Measurements from ENCODE around the gene DOCK7.

DOCK7 gene

DNA sequence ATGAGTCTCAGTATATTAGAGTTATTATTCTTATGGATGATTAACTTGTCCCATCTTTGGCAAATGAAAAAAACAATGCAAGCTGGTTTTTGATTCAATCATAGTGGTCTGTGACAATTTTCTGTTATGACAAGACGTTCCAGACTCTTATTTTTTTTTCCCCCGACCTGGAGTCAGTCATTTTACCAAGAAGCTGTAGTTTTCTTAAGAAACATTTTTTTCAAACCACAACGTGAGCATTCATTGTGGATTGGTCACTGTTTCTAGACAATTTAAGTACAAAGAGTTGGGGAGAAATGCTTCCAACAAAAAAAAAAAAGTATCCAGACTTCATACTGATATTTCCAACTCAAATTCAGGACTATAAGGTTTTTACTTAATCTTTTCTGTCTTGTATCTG is 98.9 kb downstream of the DOCK7 start:
- Histone ChIP-seq H3K9me2 (replicated peaks; ENCODE audit: insufficient read depth, low read length) (no peaks in the 10 kb centered on the region), H3K36me3 (ENCODE audit: low read length) (no peaks in the 10 kb centered on the region), H4K20me1 (ENCODE audit: low read depth, low read length) (no peaks in the 10 kb centered on the region), H3K79me2 (ENCODE audit: insufficient read depth, low read length) (no peaks in the 10 kb centered on the region), H3K4me2 (ENCODE audit: low read depth, low read length, poor library complexity, severe bottlenecking) (no peak overlapping the region), H3K27ac (ENCODE audit: low read depth, low read length) (no peak overlapping the region), H3K4me3 (ENCODE audit: insufficient read depth, low read length, poor library complexity, severe bottlenecking) (no peak overlapping the region), H3K9ac (ENCODE audit: low read length) (no peak overlapping the region), H3K9me3 (ENCODE audit: insufficient read depth, low read length) (no peaks in the 10 kb centered on the region), H3K27me3 (ENCODE audit: low read length) (no peaks in the 10 kb centered on the region), H3F3A (ENCODE audit: insufficient read depth) (no peaks in the 10 kb centered on the region), H2AFZ (ENCODE audit: low read depth, low read length, severe bottlenecking) (no peak overlapping the region)
- no peak for TF ChIP-seq EZH2phosphoT487 (conservative IDR thresholded peaks at IDR 0.05; ENCODE audit: low read length)
- TF ChIP-seq, protein P1, sequence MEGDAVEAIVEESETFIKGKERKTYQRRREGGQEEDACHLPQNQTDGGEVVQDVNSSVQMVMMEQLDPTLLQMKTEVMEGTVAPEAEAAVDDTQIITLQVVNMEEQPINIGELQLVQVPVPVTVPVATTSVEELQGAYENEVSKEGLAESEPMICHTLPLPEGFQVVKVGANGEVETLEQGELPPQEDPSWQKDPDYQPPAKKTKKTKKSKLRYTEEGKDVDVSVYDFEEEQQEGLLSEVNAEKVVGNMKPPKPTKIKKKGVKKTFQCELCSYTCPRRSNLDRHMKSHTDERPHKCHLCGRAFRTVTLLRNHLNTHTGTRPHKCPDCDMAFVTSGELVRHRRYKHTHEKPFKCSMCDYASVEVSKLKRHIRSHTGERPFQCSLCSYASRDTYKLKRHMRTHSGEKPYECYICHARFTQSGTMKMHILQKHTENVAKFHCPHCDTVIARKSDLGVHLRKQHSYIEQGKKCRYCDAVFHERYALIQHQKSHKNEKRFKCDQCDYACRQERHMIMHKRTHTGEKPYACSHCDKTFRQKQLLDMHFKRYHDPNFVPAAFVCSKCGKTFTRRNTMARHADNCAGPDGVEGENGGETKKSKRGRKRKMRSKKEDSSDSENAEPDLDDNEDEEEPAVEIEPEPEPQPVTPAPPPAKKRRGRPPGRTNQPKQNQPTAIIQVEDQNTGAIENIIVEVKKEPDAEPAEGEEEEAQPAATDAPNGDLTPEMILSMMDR (IDR thresholded peaks at IDR 0.05; ENCODE audit: insufficient read depth, low read length, poor library complexity, severe bottlenecking), result no peak

DNA sequence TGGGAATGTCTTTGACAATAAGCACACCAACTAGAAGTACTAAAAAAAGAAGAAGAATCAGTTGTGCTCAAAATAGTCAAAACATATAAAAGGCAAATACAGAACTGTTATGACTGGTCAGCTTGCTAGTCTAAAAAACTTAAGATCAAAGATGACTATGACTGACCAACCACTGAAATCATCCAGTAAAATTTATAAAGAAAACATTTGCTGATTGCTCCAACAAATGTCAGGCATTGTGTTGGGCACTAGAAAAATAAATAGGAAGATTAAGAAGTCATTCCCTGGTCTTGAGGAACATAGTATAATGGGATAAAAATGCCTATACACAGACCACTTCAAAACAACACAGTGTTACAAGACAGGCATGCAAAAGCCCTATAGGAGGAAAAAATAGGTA is 100.2 kb downstream of the DOCK7 start:
- no peak overlapping the region for H3K9ac ChIP-seq (ENCODE audit: low read length)
- no peak for TF ChIP-seq EZH2phosphoT487 (conservative IDR thresholded peaks at IDR 0.05; ENCODE audit: low read length)
- TF ChIP-seq, protein P1 (IDR thresholded peaks at IDR 0.05; ENCODE audit: insufficient read depth, low read length, poor library complexity, severe bottlenecking), result no peak
- no peaks in the 10 kb centered on the region for H3K9me2 ChIP-seq (replicated peaks; ENCODE audit: insufficient read depth, low read length)
- no peaks in the 10 kb centered on the region for H3F3A ChIP-seq (ENCODE audit: insufficient read depth)
- H3K27ac ChIP-seq (ENCODE audit: low read depth, low read length), result no peak overlapping the region
- no peaks in the 10 kb centered on the region for H3K9me3 ChIP-seq (ENCODE audit: insufficient read depth, low read length)
- no peaks in the 10 kb centered on the region for H3K79me2 ChIP-seq (ENCODE audit: insufficient read depth, low read length)
- no peaks in the 10 kb centered on the region for H4K20me1 ChIP-seq (ENCODE audit: low read depth, low read length)
- H2AFZ ChIP-seq (ENCODE audit: low read depth, low read length, severe bottlenecking), result no peak overlapping the region
- no peak overlapping the region for H3K4me2 ChIP-seq (ENCODE audit: low read depth, low read length, poor library complexity, severe bottlenecking)
- no peaks in the 10 kb centered on the region for H3K27me3 ChIP-seq (ENCODE audit: low read length)
- no peak overlapping the region for H3K4me3 ChIP-seq (ENCODE audit: insufficient read depth, low read length, poor library complexity, severe bottlenecking)
- no peaks in the 10 kb centered on the region for H3K36me3 ChIP-seq (ENCODE audit: low read length)

DNA sequence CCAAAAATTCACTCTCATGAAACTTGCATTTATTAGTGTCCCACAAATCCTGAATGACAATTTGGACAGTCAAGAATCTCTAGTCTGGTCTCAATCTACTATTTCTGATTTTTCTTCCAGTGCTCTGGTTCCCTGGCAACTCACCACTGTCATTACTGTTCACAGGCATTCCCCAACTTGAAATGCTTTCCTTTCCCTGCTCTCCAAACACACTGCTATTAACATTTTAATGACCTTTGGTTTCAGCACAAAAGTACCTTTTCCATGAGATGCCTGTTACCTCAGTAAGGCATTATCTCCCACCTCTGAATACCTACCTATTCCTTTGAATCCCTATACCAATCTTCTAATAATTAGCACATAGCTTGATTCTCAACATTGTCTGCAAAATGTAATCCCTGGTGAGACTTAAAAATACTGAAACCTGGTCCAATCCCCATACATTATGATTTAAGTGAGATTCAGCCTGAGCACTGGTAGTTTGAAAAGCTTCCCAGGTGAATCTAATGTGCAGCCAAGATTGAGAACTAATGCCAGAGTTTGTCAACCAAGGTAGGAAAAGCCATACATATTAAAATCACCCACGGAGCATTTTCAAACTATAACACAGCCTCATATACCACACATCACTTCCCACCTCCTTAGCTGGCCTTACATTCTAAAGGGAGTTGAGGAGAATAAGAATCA is 102.6 kb downstream of the DOCK7 start:
- Histone ChIP-seq H3K79me2 (ENCODE audit: insufficient read depth, low read length) (no peaks in the 10 kb centered on the region), H3K4me2 (ENCODE audit: low read depth, low read length, poor library complexity, severe bottlenecking) (no peak overlapping the region), H3K9ac (ENCODE audit: low read length) (no peak overlapping the region), H2AFZ (ENCODE audit: low read depth, low read length, severe bottlenecking) (no peak overlapping the region), H3K4me3 (ENCODE audit: insufficient read depth, low read length, poor library complexity, severe bottlenecking) (no peak overlapping the region), H3K9me3 (ENCODE audit: insufficient read depth, low read length) (no peaks in the 10 kb centered on the region), H3K36me3 (ENCODE audit: low read length) (no peaks in the 10 kb centered on the region), H3K27me3 (ENCODE audit: low read length) (no peaks in the 10 kb centered on the region), H3F3A (ENCODE audit: insufficient read depth) (no peaks in the 10 kb centered on the region), H4K20me1 (ENCODE audit: low read depth, low read length) (no peaks in the 10 kb centered on the region), H3K27ac (ENCODE audit: low read depth, low read length) (no peak overlapping the region), H3K9me2 (replicated peaks; ENCODE audit: insufficient read depth, low read length) (no peaks in the 10 kb centered on the region)
- no peak for TF ChIP-seq EZH2phosphoT487 (conservative IDR thresholded peaks at IDR 0.05; ENCODE audit: low read length)
- TF ChIP-seq, protein P1 (IDR thresholded peaks at IDR 0.05; ENCODE audit: insufficient read depth, low read length, poor library complexity, severe bottlenecking), result no peak

Data from SU-DHL-6 (cell line).